ENCODE data around the gene SGCA.

Gene SGCA

DNA sequence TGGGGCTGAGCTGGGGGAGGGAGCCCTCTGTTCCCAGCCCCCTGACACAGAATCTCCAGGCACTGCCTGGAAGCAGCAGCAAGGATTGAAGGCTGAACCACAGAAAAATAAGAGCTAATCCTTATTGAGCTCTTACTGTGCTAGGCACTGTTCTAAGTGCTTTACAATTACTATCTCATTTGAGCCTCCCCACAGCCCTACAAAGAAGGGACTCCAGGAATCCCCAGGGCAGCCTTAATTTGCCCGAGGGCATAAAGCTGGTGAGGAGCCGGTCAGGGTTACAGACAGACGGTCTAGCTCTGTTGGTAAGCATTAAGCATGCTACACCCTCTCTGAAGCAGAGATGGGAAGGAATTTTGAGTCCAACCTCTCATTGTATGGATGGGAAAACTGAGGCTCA is 42.9 kb upstream of the SGCA start:
- DNase-seq (ENCODE audit: low read depth, low spot score) = no peak
- ChIA-PET CTCF (interaction anchor here (0.8 to 10.0 kb wide), 10 partner anchors 8 to 174 kb away, joined by 3 to 83 read pairs (median 10); no protein-coding TSS in a partner anchor), POLR2A (interaction anchor here (0.7 kb wide), 1 partner anchor 8 kb away, joined by 3 read pairs; no protein-coding TSS in a partner anchor)
- H3K4me3 ChIP-seq (ENCODE audit: low read depth, low read length) = no peak overlapping the region
- TF ChIP-seq, protein P1, sequence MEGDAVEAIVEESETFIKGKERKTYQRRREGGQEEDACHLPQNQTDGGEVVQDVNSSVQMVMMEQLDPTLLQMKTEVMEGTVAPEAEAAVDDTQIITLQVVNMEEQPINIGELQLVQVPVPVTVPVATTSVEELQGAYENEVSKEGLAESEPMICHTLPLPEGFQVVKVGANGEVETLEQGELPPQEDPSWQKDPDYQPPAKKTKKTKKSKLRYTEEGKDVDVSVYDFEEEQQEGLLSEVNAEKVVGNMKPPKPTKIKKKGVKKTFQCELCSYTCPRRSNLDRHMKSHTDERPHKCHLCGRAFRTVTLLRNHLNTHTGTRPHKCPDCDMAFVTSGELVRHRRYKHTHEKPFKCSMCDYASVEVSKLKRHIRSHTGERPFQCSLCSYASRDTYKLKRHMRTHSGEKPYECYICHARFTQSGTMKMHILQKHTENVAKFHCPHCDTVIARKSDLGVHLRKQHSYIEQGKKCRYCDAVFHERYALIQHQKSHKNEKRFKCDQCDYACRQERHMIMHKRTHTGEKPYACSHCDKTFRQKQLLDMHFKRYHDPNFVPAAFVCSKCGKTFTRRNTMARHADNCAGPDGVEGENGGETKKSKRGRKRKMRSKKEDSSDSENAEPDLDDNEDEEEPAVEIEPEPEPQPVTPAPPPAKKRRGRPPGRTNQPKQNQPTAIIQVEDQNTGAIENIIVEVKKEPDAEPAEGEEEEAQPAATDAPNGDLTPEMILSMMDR (IDR thresholded peaks at IDR 0.05; ENCODE audit: insufficient read depth, low read length, missing control alignments) = no peak

DNA sequence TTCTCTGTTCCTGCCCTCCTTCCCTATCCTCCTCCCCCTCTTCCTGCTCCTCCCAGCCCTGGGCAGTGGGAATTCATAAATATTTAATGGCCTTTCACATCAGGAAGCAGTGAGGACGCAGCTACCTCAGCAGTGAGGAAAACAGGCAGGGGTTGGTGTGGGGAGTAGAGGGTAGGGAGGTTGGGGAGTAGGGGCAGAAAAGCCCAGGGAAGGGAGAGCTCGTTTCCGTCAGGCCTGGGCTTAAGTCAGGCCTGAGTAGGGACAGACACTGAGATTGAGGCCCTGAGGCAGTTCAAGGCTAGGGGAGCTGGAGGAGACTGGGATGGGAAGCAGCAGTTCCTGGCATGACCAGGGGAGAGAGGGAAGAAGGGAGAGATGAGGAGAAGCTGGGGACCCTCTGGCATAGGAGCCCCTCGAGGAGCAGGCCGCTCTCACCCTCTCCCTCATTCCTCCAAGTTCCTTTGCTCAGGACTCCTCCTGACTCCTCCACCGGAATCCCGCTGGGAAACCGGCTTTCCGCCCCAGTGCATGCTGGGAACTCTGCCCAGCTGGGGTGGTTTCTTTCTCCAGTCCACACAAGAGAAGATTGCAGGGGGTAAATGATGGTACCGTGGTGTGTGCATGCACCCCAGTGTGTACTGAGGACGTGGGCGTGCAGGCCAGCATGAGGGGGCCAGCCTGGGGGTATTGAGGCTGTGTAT is 42.0 kb upstream of the SGCA start:
- CTCF ChIA-PET = interaction anchor here (1.0 to 10.0 kb wide), 10 partner anchors 9 to 173 kb away, joined by 3 to 83 read pairs (median 10); no protein-coding TSS in a partner anchor
- TF ChIP-seq, protein P1 (IDR thresholded peaks at IDR 0.05; ENCODE audit: insufficient read depth, low read length, missing control alignments) = no peak
- DNase-seq (ENCODE audit: low read depth, low spot score) = no peak
- POLR2A ChIA-PET = interaction anchor here (0.7 kb wide), 1 partner anchor 9 kb away, joined by 3 read pairs; no protein-coding TSS in a partner anchor
- no peak overlapping the region for H3K4me3 ChIP-seq (ENCODE audit: low read depth, low read length)

- H3K4me3 ChIP-seq (ENCODE audit: low read depth, low read length) = no peak overlapping the region
- TF ChIP-seq, protein P1 (IDR thresholded peaks at IDR 0.05; ENCODE audit: insufficient read depth, low read length, missing control alignments) = no peak
- ChIA-PET CTCF (interaction anchor here (1.3 to 3.9 kb wide), 4 partner anchors 9 to 32 kb away, joined by 4 to 19 read pairs (median 7); partner anchors contain the start of gene PDK2), POLR2A (no interaction called here)
- no peak for DNase-seq (ENCODE audit: low read depth, low spot score)
Measured at GRCh38 chr17:50125420-50125997, 40.3 kb upstream of the SGCA start.

- H3K4me3 ChIP-seq (ENCODE audit: low read depth, low read length) = peak overlapping the region; percentile 15; the same call in 1 of the 2 replicates
- TF ChIP-seq, protein P1 (IDR thresholded peaks at IDR 0.05; ENCODE audit: insufficient read depth, low read length, missing control alignments) = no peak
- ChIA-PET CTCF (interaction anchor here (0.5 to 3.9 kb wide), 5 partner anchors 11 to 37 kb away, joined by 3 to 19 read pairs (median 5); partner anchors contain the start of gene PDK2), POLR2A (no interaction called here)
- DNase-seq (ENCODE audit: low read depth, low spot score) = no peak
Measured at GRCh38 chr17:50127697-50128361, 38.0 kb upstream of the SGCA start.

- ChIA-PET POLR2A (interaction anchor here (1.4 kb wide), 1 partner anchor 24 kb away, joined by 5 read pairs; no protein-coding TSS in a partner anchor), CTCF (interaction anchor here (1.4 to 3.9 kb wide), 4 partner anchors 10 to 35 kb away, joined by 5 to 19 read pairs (median 6); partner anchors contain the start of gene PDK2)
- H3K4me3 ChIP-seq (ENCODE audit: low read depth, low read length) = peak overlapping the region; percentile 67
- DNase-seq (ENCODE audit: low read depth, low spot score) = no peak
- TF ChIP-seq, protein P1 (IDR thresholded peaks at IDR 0.05; ENCODE audit: insufficient read depth, low read length, missing control alignments) = no peak
Measured at GRCh38 chr17:50128441-50129352, 37.1 kb upstream of the SGCA start.

Measured in AG04449 (cell line).